K562 (cell line): Measurements from ENCODE around the gene NEDD8. TPM values are rescaled to one million over a fixed set of nuclear protein-coding genes. Genes with fewer than 3 reads are reported as not detected.
A peak's percentile ranks its signal among the peaks of the same experiment; 100 is the strongest.

Experiments used
- ATAC-seq: fragments of 200-7000 bp; cut with Tn5 transposase; 3 replicates; pipeline ENCODE4 v1.9.1; 2020; ENCODE audit warnings: moderate library complexity
- BruUV-seq: library from RNA; stranded (reverse); fragments of 400-500 nt; replicated peaks from 2 replicates; lab custom pipeline; 2021; lab: Mats Ljungman, UMichigan
- CTCF ChIA-PET: fragments of 300-600 bp; formaldehyde crosslinking; extraction: SDS; loops from one replicate; lab custom pipeline; 2021; ENCODE audit warnings: low intra/inter-chr PET ratio; lab: Yijun Ruan, JAX
- POLR2A ChIA-PET: fragments of 300-600, 350-650 bp; sonication (Branson Sonifier 250); formaldehyde crosslinking; extraction: SDS; loops from one replicate; lab custom pipeline; 2021; ENCODE audit warnings: antibody characterized with exemption, inconsistent platforms; lab: Yijun Ruan, JAX
- DNase-seq, 4 experiments: peaks; one replicate each; pipeline versions ENCODE4 v3.0.0 to v3.0.0-alpha.2; 2011 to 2018; ENCODE audit warnings: low spot score in 3 of 4, mixed read lengths in 3 of 4; ENCODE audit errors: extremely low read depth in 1 of 4
- FAIRE-seq: peaks from 2 replicates; lab custom pipeline; 2011; peaks lifted over from hg19 to GRCh38; lab: Jason Lieb, UNC
- H2AFZ ChIP-seq: 2 replicates; pipeline ENCODE4 v1.6.0; 2011; ENCODE audit warnings: low read depth, low read length, control low read depth, inconsistent platforms
- H3K27ac ChIP-seq: fragments of 200-600 bp; 3 replicates; pipeline ENCODE4 v1.8.0; 2011; ENCODE audit warnings: low read depth, mild to moderate bottlenecking, control low read depth, inconsistent platforms, low read length, moderate library complexity, mixed read lengths; ENCODE audit errors: extremely low read depth
- H3K27me3 ChIP-seq, 2 experiments: fragments of 300-600 bp in 1 of 2; 2 replicates in 1 of 2; 3 replicates in 1 of 2; pipeline versions ENCODE4 v1.6.0 to v1.8.0; 2011; ENCODE audit warnings: inconsistent platforms in 2 of 2, low read length in 2 of 2, mild to moderate bottlenecking in 1 of 2, mixed read lengths in 1 of 2, moderate library complexity in 1 of 2; ENCODE audit not compliant: control insufficient read depth in 2 of 2, insufficient read depth in 2 of 2
- H3K36me3 ChIP-seq: fragments of 300-600 bp; 3 replicates; pipeline ENCODE4 v1.8.0; 2011; ENCODE audit warnings: mild to moderate bottlenecking, low read length, inconsistent platforms; ENCODE audit not compliant: control insufficient read depth, insufficient read depth
- H3K4me1 ChIP-seq, 2 experiments: fragments of 200-600 bp in 1 of 2; replicated peaks in 1 of 2; 2 replicates in 1 of 2; 3 replicates in 1 of 2; pipeline versions ENCODE4 v1.5.1 to v1.8.0; 2011; ENCODE audit warnings: inconsistent platforms in 2 of 2, low read length in 2 of 2, mild to moderate bottlenecking in 1 of 2, mixed read lengths in 1 of 2, moderate library complexity in 1 of 2; ENCODE audit not compliant: control insufficient read depth in 2 of 2, insufficient read depth in 2 of 2
- H3K4me2 ChIP-seq: 2 replicates; pipeline ENCODE4 v1.6.1; 2011; ENCODE audit warnings: low read length, control low read depth, inconsistent platforms, mixed read lengths; ENCODE audit not compliant: insufficient read depth
- H3K4me3 ChIP-seq: fragments of 200-600 bp; sonication (generic), shearing (Covaris generic); 2 replicates; pipeline ENCODE4 v1.5.1; 2016; ENCODE audit warnings: control low read depth, inconsistent platforms
- H3K79me2 ChIP-seq: fragments of 200-600 bp; 3 replicates; pipeline ENCODE4 v1.8.0; 2011; ENCODE audit warnings: low read length, inconsistent platforms; ENCODE audit not compliant: control insufficient read depth, insufficient read depth
- H3K9ac ChIP-seq, 2 experiments: 2 replicates each; pipeline versions ENCODE4 v1.6.0 to v1.6.1; 2011; ENCODE audit warnings: low read depth in 2 of 2, low read length in 2 of 2, control low read depth in 1 of 2, inconsistent platforms in 1 of 2, mild to moderate bottlenecking in 1 of 2, mixed read lengths in 1 of 2; ENCODE audit not compliant: insufficient read depth in 1 of 2
- H3K9me1 ChIP-seq: one replicate; pipeline ENCODE4 v1.6.0; 2011; ENCODE audit warnings: inconsistent platforms, mild to moderate bottlenecking, low read length, moderate library complexity; ENCODE audit not compliant: control insufficient read depth, insufficient read depth
- H3K9me3 ChIP-seq: replicated peaks from 2 replicates; pipeline ENCODE4 v1.5.1; 2011; ENCODE audit warnings: low read depth, low read length, inconsistent platforms; ENCODE audit not compliant: control insufficient read depth, insufficient read depth
- H4K20me1 ChIP-seq: replicated peaks from 2 replicates; pipeline ENCODE4 v1.6.1; 2011; ENCODE audit warnings: low read length, inconsistent platforms, mixed read lengths; ENCODE audit not compliant: control insufficient read depth, insufficient read depth
- GABPA ChIP-seq: fragments of 200-800 bp; sonication (Bioruptor generic); conservative IDR thresholded peaks from 2 replicates; pipeline ENCODE4 v1.6.1; 2016; ENCODE audit warnings: low read depth, missing genetic modification characterization, missing compliant biosample characterization
- HDAC1 ChIP-seq, 2 experiments: fragments of 450-650 bp; IDR thresholded peaks; 2 replicates each; pipeline ENCODE4 v1.6.1; 2016 to 2017; ENCODE audit warnings: inconsistent platforms in 1 of 2, mild to moderate bottlenecking in 1 of 2, moderate library complexity in 1 of 2
- KLF6 ChIP-seq: fragments of 250-450 bp; sonication (Bioruptor Pico); IDR thresholded peaks from 2 replicates; pipeline ENCODE4 v1.4.0; 2020; ENCODE audit warnings: mild to moderate bottlenecking, moderate library complexity, borderline replicate concordance
- L3MBTL2 ChIP-seq: fragments of 450-650 bp; IDR thresholded peaks from 2 replicates; pipeline ENCODE4 v1.6.1; 2016; ENCODE audit warnings: mild to moderate bottlenecking, moderate library complexity
- MNT ChIP-seq, 2 experiments: fragments of 450-650 bp; conservative IDR thresholded peaks; 2 replicates each; pipeline ENCODE4 v1.6.1; 2017; ENCODE audit warnings: mild to moderate bottlenecking in 2 of 2, moderate library complexity in 2 of 2
- NBN ChIP-seq: fragments of 450-650 bp; IDR thresholded peaks from 2 replicates; pipeline ENCODE4 v1.6.1; 2016; ENCODE audit warnings: low read depth, mild to moderate bottlenecking
- PHB2 ChIP-seq: fragments of 450-650 bp; IDR thresholded peaks from 2 replicates; pipeline ENCODE4 v1.6.1; 2017; ENCODE audit warnings: low read depth
- PKNOX1 ChIP-seq: fragments of 450-650 bp; IDR thresholded peaks from 2 replicates; pipeline ENCODE4 v1.6.1; 2016
- SMARCE1 ChIP-seq: fragments of 450-650 bp; IDR thresholded peaks from 2 replicates; pipeline ENCODE4 v1.7.1; 2016; ENCODE audit warnings: mild to moderate bottlenecking
- TSC22D4 ChIP-seq: fragments of 450-650 bp; IDR thresholded peaks from 2 replicates; pipeline ENCODE4 v1.6.1; 2016; ENCODE audit warnings: missing genetic modification characterization, missing biosample characterization, control low read depth
- ZBTB43 ChIP-seq: sonication (generic); formaldehyde crosslinking; IDR thresholded peaks from 2 replicates; pipeline ENCODE4 v1.8.0; 2023; ENCODE audit warnings: mild to moderate bottlenecking, missing genetic modification reagents
- ZFP36 ChIP-seq: fragments of 150-350 bp; IDR thresholded peaks from 2 replicates; pipeline ENCODE4 v1.6.1; 2018; ENCODE audit warnings: low read length, low read depth; ENCODE audit not compliant: partially characterized antibody
- ZFX ChIP-seq: sonication (generic); formaldehyde crosslinking; IDR thresholded peaks from 2 replicates; pipeline ENCODE4 v1.8.0; 2022; ENCODE audit warnings: mild to moderate bottlenecking, missing genetic modification reagents, moderate library complexity
- ZNF592 ChIP-seq: fragments of 450-650 bp; IDR thresholded peaks from 2 replicates; pipeline ENCODE4 v1.6.1; 2017; ENCODE audit warnings: antibody characterized with exemption, mild to moderate bottlenecking
- WGBS: fragments of 100-300 bp; shearing (Covaris generic); methylation state at CpG from one replicate; pipeline ENCODE4 v1.1.6; 2016; ENCODE audit warnings: low coverage, mixed read lengths; ENCODE audit not compliant: insufficient coverage; ENCODE audit errors: missing lambda C conversion rate; 5-methylcytosine and 5-hydroxymethylcytosine counted together
- in situ Hi-C: fragments of 300-500 bp; cut with MboI; formaldehyde crosslinking; loops from 4 replicates; pipeline ENCODE4 v1.15.0; 2018; ENCODE audit warnings: inconsistent platforms, mixed read lengths
- intact Hi-C: fragments of 100-400 bp; cut with micrococcal nuclease; formaldehyde crosslinking; loops from 2 replicates; pipeline ENCODE4 v1.14.2; 2022
- polyA plus RNA-seq, 8 experiments: library from polyadenylated mRNA; depleted of rRNA in 4 of 8; stranded (reverse) in 5 of 8; unstranded in 3 of 8; fragments of >200 nt; fragmentation: Nextera tagmentation in 2 of 8; fragmentation: Illumina TruSeq in 1 of 8; extraction: Ambion mirVana in 2 of 8; extraction: Trizol in 1 of 8; gene quantifications; 2 replicates each; pipeline versions ENCODE4 v1.2.1 to v1.2.3, GENCODE V29; 2011 to 2014; ENCODE audit warnings: inconsistent platforms in 1 of 8, missing spikeins in 1 of 8
- total RNA-seq, 7 experiments: library from RNA; depleted of rRNA in 6 of 7; stranded (reverse); fragments of >200 nt in 6 of 7; fragmentation: Illumina TruSeq in 2 of 7; extraction: Trizol in 2 of 7; gene quantifications; 2 replicates each; pipeline versions ENCODE4 v1.2.1 to v1.2.3, GENCODE V29; 2011 to 2021; ENCODE audit warnings: low replicate concordance in 1 of 7

Gene NEDD8
- total and polyA plus RNA-seq, 9 of the 15 experiments (the other 6 are each of a cell fraction or from before 2014, with no cell fraction given), result 142 to 691 (median 260) TPM

GRCh38 chr14:24271834-24272263, 39.7 kb upstream of the NEDD8 start:
- POLR2A ChIA-PET, result interaction anchor here (0.6 to 2.1 kb wide), 10 partner anchors 9 to 191 kb away, joined by 3 to 11 read pairs (median 5); partner anchors contain the start of genes CHMP4A and TINF2
- Histone ChIP-seq H3K9me1 (peaks cover 2% of the 10 kb centered on the region), H3K79me2 (peaks cover 9% of the 10 kb centered on the region; the same call in 1 of the 3 replicates), H3K27ac (peak overlapping the region; percentile 99), H3K4me2 (peak overlapping the region; percentile 92), H3K27me3 (no peaks in the 10 kb centered on the region), H3K9ac (peak overlapping the region; percentile 95 to 99), H3K9me3 (no peaks in the 10 kb centered on the region), H3K4me3 (peak overlapping the region; percentile 94), H2AFZ (peak overlapping the region; percentile 95), H3K4me1 (peaks cover 26 to 27% of the 10 kb centered on the region in 2 experiments; a peak in 4 of 5 replicates), H3K36me3 (no peaks in the 10 kb centered on the region; the same call in 2 of the 3 replicates), H4K20me1 (no peaks in the 10 kb centered on the region; the same call in 1 of the 2 replicates)
- CTCF ChIA-PET, result no interaction called here
- DNase-seq (no peak), FAIRE-seq (no peak), ATAC-seq (peak; percentile 57; the same call in 1 of the 3 replicates)
- in situ Hi-C loops (no loop called here), intact Hi-C loops (loop anchor here (2.0 kb wide), 1 partner anchor 29 kb away; the partner anchor contains the start of gene TINF2)
- WGBS, result 7% methylated on average over 3 of the region's 3 CpGs
- BruUV-seq, result TSS peak; percentile 61
- TF ChIP-seq GABPA (no peak), ZFX (0 out of 2 replicates have a peak, but pooled peaks have one; percentile 1), ZBTB43 (CRISPR knock-in tag) (no peak), NBN (no peak), PKNOX1 (peak; percentile 24; the same call in 1 of the 2 replicates), ZNF592 (0 out of 2 replicates have a peak, but pooled peaks have one; percentile 26), L3MBTL2 (peak; percentile 39; the same call in 1 of the 2 replicates), HDAC1 (IDR thresholded peaks at IDR 0.05) (0 out of 4 replicates have a peak, but pooled peaks of 1 of the 2 experiments have one; percentile 8), KLF6 (CRISPR knock-in tag) (no peak), SMARCE1 (peak; percentile 29), TSC22D4 (tag) (no peak), MNT (conservative IDR thresholded peaks at IDR 0.05) (0 out of 4 replicates have a peak, but pooled peaks of 1 of the 2 experiments have one; percentile 20), PHB2 (no peak), ZFP36 (no peak)
